NCI-H2196 treated with DMSO at 0.1 percent for 48 hours (cell line): ENCODE data around the gene CLEC2A.
"Not testable (repeated sequence)": the region's sequence is repeated elsewhere in the genome, so short reads cannot be mapped to it uniquely, and the experiment has no call there.

Source experiments
- DNase-seq: peaks from one replicate; lab custom pipeline; 2025; ENCODE audit not compliant: unreplicated experiment; lab: John Stamatoyannopoulos, UW

The CLEC2A gene, protein sequence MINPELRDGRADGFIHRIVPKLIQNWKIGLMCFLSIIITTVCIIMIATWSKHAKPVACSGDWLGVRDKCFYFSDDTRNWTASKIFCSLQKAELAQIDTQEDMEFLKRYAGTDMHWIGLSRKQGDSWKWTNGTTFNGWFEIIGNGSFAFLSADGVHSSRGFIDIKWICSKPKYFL

DNA sequence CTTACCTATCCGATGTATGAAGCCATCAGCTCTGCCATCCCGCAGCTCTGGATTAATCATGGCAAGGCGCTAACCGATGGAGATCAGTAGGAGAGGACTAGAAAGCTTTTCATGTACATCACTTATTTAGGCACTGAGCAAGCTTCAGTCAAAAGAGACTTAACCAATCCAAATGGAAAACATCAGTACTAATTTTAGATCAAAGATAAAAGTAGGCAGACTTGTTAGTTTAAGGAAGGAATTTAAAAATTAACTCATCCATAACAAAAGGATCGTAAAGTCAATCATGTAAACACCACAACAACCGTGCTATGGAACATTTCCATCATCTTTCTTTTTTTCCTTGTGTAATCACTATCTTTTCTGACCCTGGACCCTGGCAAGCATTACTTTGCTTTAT lies at the start of gene CLEC2A:
CLEC2A (minus strand) TSS at position 101 of the 400 bp plus-strand sequence; CDS start at position 60, 41 bp downstream.
- no peak for DNase-seq

DNA sequence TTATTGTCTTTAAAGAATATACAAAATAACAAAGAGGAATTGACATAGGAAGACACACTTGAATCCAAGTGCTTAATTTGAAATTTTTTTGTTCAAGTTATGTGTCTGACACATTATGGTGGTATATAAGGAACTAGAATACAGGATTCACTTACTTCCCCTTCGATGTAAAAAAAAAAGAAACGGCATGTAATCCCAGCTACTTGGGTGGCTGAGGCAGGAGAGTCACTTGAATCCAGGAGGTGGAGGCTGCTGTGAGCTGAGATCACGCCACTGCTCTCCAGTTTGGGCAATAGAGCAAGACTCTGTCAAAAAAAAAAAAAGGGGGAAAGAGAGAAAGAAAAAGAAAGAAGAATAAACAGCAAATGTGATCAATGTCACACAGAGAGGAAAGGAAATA lies 48.0 kb upstream of the CLEC2A start:
- no peak for DNase-seq

DNA sequence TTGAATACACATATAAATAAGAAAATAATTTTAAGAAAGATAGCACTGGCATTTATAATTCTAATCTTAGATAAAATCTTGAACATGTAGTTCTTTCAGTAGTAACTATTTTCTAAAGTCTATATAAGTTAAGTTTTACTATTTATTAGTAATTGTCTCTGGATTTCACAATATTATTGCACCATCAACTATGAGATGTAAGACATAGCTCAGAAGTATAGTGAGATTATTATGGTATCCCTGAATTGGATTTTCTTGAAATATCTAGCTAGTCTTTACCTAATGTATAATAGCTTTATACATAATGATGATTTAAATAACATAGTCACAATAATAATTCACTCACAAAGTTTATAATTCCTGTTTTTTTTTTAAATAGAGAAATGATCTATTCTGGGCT lies 45.7 kb upstream of the CLEC2A start:
- no peak for DNase-seq

DNA sequence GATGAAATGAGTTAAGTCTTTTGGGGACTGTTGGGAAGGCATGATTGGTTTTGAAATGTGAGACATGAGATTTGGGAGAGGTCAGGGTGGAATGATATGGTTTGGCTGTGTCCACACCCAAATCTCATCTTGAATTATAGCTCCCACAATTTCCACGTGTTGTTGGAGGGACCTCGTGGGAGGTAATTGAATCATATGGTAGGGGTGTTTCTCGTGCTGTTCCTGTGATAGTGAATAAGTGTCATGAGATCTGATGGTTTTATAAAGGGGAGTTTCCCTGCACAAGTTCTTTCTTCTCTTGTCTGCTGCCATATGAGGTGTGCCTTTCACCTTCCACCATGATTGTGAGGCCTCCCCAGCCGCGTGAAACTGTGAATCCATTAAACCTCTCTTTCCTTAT lies 44.5 kb upstream of the CLEC2A start:
- not testable (repeated sequence) for DNase-seq

DNA sequence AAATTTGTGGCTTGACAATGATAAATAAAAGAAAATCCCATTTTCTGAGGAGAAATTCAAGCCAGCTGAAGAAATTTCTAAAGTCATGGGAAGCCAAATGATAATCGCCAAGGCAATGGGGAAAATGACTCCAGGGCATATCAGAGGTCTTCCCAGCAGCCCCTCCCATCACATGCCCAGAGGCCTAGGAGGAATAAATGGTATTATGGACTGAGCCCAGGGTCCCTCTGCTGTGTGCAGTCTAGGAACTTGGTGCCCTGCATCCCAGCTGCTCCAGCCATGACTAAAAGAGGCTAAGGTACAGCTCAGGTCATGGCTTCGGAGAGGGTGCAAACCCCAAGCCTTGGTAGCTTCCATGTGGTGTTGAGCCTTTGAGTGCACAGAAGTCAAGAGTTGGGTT lies 43.4 kb upstream of the CLEC2A start:
- DNase-seq: no peak

DNA sequence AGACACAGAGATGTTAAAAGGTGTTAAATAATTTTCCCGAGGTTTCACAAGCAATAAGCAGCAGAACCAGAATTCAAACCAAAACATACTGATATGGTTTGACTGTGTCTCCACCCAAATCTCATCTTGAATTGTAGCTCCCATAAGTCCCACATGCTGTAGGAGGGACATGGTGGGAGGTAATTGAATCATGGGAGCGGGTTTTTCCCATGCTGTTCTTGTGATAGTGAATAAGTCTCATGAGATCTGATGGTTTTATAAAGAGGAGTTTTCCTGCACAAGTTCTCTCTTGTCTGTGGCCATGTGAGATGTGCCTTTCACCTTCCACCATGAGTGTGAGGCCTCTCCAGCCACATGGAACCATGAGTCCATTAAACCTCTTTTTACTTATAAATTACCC lies 42.6 kb upstream of the CLEC2A start:
- not testable (repeated sequence) for DNase-seq

DNA sequence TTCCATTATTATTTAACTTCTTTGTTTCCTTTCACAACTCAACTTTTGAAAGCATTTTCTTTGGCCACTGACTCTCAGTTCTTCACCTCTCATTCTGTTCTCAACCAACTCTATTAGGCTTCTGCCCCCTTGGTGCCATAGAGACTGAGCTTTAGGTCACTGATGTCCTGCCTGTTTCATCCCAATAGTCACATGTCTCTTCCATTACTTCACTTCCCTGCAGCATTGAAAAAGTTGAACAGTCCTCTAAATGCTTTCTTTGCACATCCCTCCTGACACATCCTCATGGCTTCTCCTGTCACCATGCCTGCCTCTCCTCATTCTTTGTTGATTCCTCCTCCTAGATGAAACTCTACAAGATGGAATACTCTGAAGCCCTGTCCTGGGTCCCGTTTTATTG lies 41.8 kb upstream of the CLEC2A start:
- DNase-seq: no peak

DNA sequence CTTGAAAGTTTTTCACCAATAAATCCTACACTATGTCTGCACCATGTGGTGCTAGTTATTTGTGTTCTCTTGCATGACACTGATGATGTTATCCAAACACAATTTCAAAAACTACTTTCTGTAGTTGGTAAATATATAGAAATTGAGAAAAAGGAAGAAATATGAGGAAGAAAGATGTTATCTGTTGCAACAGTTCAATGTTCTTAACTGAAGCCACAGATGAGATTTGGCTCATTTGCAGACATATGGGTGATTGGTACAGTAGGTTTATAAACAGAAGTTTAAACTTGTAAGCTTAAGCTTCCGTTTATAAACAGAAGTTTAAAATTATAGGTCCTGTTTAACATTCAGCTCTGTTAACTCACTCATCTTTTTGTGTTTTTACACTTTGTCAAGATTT lies 39.0 kb upstream of the CLEC2A start, which contains the start of gene CLEC12A:
CLEC12A (plus strand) TSS at position 229 of the 400 bp plus-strand sequence. CDS start 188 bp downstream, outside the sequence.
- DNase-seq: no peak

DNA sequence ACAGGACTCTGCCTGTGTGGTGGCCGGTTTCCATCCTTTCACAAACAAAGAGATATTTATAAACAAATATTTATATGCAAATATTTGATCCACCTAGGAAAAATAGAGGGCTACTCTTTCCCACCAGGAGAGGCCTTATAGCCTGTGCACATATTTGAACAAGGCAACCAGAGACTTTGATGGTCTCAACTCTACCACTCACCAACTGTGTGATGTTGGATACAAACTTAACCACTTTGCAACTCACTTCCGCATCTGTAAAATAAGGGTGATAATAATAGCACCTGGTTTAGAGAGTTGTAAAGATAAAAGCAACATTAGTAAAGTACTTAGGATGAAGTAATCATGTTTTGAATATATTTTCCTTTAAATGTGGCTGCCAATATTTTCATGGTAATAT lies 37.5 kb upstream of the CLEC2A start:
- DNase-seq: no peak

DNA sequence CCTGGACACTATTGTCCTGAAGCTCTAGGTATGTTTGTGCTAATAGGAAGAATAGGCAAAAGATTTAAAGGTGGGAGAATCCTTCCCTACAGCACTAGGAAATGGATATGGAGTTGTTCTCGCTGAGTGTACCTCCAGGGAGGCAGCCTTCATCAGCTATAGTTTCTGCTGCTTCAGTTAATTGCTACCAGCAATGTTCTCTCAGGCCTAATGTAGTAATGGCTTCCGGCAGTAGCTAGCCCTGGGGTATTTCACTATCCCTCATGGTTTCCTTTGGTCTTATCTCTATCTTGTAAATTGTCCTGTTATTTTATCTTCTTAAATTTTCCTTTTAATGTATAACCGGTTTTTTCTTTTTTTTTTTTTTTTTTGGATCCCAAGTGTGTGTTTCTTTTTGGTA lies 29.7 kb upstream of the CLEC2A start:
- no peak for DNase-seq

DNA sequence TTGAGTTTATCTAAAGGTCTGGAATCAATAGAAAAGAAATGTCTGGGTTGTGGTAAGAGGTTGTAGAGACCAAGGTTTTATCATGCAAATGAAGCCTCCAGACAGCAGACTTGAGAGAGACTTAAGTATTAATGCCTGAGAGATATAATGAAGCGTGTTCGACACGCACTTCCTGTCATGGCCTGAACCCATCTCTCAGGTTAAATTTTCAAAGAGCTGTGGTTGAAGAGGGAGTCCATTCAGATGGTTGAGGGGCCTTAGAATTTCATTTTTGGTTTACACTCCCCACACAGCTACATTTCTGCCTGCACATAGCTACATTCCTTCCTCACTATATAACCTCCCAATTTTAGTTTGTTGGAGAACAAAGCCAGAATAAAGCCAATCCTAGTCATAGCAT lies 28.9 kb upstream of the CLEC2A start:
- DNase-seq: no peak

DNA sequence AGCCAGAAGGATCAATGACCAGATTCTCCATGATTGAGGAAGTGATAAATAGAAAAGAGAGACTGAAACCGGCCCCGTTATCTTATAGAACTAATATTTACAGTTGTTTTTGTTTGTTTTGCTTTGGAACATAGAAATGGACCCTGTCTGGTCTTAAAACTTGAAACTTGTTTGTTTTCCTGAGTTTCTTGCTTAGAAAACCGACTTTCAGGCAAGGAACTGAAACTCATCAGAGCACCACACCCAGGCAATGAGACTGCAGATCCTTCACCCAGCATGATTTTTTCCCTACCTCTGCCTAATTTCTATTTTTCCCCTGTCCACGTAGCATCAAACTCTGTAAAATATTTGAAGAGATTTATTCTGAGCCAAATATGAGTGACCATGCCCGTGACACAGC lies 28.4 kb upstream of the CLEC2A start:
- no peak for DNase-seq

DNA sequence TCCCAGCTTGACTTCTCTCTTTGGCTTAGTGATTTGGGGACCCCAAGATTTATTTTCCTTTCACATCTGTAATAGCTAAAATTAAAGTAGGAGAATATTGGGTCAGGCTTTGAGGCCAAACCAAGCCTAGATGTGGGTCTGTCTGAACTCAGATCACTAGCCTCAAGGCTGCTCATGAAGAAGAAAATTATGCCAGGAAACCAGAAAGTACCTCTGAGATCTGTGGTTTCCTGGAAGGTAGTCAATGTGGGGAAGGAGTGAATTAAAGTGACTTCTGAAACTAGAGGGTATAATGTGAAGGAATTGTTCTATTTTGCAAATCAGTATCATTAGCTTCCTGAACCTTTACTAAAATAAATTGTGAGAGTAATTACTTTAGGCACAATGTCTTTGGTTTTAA lies 25.7 kb upstream of the CLEC2A start:
- DNase-seq: no peak

DNA sequence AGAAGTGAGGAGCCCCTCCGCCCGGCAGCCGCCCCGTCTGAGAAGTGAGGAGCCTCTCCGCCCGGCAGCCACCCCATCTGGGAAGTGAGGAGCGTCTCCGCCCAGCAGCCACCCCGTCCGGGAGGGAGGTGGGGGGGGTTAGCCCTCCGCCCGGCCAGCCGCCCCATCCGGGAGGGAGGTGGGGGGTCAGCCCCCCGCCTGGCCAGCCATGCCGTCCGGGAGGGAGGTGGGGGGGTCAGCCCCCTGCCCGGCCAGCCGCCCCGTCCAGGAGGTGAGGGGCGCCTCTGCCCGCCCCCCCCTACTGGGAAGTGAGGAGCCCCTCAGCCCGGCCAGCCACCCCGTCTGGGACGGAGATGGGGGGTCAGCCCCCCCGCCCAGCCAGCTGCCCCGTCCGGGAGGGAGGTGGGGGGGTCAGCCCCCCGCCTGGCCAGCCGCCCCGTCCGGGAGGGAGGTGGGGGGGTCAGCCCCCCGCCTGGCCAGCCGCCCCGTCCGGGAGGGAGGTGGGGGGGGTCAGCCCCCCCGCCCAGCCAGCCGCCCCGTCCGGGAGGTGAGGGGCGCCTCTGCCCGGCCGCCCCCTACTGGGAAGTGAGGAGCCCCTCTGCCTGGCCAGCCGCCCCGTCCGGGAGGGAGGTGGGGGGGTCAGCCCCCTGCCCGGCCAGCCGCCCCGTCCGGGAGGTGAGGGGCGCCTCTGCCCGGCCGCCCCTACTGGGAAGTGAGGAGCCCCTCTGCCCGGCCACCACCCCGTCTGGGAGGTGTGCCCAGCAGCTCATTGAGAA lies 21.0 kb upstream of the CLEC2A start:
- DNase-seq: not testable (repeated sequence)

DNA sequence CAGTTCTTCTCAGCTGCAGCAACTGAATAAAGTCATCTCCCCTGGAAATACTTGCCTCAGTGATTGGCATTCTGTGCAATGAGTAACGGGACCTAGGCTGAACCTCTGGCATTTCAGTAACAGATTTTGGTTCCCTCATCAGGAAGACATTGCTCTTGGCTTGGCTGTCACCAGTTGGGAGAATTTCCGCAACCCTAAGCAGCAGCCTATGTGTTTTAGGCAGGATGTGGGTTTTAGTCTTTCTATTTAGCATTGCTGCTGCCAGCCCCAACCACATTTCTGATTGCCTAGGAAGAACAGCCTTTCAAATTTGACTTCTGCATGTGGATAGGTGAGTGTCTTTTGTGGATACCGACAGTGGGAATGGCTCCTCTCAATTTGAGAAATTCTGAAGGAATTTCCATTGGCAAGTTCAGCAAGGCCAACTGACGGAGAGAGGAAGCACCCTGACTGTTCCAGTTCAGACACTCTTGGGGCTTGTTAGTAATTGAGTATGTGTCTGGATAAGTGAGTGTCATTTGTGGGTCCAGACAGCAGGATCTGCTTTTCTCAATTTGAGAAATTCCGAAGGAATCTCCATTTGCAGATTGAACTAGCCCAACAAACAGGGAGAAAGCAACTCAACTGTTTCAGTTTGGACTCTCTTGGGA lies 19.0 kb upstream of the CLEC2A start:
- DNase-seq: no peak

DNA sequence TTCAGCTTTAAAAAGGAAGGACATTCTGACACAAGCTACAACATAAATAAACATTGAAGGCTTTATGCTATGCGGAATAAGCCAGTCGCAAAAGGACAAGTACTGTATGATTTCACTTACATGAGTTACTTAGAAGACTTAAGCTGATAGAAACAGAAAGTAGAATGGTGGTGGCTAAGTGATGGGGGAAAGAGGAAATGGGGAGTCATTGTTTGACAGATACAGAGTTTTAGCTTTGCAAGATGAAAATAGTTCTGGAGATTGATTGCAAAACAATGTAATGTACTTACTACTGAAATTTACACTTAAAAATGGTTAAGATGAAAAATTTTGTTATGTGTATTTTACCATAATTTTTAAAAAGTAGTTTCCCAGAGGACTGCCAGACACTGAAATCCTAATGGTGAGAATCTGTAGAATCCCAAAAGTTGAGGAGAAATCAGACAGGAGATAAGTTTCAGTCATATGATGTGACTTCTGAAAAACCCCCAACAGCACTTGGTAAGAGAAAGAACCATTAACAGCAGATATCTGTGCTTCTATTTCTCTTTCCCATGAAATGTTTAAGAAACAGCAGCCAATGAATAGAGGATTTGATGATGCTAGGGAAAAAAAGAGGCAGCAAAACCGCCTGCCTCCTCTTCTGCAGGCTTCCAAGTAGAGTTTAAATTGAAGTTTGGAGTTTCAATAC lies 16.6 kb upstream of the CLEC2A start:
- no peak for DNase-seq

DNA sequence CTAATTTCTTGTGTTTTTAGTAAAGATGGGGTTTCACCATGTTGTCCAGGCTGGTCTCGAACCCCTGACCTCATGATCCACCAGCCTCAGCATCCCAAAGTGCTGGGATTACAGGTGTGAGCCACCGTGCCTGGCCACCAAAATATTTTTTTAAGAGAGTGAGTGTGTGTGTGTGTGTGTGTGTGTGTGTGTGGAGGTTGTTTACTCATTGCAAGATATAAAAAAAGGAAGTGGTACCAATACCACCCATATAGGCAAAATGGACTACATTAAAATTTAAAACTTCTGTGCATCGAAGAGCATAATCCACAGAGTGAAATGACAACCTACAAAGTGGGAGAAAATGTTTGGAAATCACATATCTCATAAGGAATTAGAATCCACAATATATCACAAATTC lies 15.5 kb upstream of the CLEC2A start:
- no peak for DNase-seq

DNA sequence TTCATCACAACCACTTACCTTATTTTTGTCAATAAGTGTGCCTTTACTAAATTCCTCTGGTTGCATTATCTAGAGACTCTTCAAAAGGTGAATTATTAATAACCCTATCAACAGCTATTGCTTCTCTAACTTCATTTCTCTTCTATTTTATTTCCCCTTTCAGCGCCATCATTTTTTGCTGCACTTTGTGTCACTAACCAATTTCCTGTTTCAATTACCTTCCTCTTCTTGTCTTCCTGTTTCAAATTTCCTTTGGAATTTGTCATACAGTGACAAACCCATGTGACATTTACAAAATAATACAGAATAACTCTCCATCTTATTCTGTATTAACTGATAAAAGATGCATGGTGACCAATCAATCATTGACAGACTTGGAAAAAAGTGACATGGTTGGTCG lies 12.2 kb upstream of the CLEC2A start:
- no peak for DNase-seq

DNA sequence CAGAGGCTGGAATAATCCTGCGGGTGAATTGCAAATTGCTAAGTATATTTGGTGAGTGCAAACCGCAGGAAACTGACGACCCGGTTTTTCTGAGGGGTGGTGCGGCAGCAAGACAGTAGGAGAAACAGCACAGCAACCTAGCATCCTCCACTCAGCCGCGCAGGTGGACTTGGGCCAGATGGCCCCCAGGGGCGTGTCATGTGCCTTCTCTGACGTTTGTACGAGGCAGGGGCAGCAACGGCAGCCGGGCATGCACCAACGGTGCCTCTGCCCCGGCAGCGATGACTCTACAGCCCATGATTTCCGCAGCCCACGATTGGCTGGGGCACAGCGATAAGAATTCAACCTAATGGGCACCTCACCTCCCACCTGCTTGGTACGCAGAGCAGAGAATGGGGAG lies 11.1 kb upstream of the CLEC2A start:
- DNase-seq: no peak

DNA sequence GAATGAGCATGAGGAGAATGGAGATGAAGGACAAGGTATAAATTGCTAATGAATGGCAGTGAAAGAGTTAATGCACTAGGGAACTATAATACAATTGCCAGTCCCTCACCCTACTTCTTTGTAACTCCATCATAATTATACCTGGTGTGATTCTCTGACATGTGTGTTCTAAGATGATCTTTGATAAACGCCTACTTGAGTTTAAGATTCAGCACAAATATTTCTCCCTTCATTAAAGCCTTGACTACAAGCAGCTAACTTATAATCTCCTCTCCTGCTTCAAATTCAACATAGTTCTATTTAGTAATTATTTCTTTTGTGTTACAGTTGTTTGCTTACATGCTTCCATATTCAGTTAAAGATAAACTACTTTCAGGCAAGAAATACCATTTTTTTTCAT lies 9.7 kb upstream of the CLEC2A start:
- no peak for DNase-seq

DNA sequence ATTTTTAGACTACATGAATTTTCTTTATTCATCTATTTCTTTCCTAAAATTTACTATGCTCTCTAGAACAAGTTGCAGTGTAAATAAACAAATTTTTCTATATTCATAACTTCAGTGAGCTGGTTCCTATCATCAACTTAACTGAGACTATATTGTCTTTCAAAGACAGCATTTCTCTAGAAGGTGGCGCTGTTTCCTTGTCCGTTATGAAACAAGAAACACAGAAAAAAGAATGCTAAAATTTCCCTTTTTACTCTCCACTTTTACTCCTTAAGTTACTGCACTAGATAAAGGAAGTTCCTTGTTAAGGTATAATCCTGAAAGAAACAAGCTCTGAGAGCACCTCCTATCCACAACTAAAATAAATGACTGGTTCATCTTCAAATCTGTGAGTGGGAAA lies 8.2 kb upstream of the CLEC2A start:
- DNase-seq: no peak

DNA sequence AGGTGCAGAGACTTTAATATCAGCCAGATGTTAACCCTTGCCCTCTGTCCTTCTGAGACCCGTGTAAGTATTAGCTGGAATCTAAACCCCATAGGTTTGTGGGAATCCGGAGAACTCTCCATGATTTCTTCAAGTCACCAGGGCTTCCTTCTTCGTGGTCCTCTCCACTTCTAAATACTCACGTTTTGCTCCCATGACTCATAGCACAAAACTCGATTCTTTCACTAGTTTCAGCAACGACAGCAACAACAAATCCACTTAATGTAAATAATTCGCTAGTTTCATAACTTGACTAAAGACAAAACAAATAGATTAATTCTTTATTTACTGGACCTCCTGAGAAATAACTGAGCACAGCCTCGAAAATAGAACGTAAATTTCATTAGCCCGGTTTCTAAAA lies 4.4 kb upstream of the CLEC2A start:
- no peak for DNase-seq
